ENCODE results near the gene TNFRSF18.

TNFRSF18 gene

DNA sequence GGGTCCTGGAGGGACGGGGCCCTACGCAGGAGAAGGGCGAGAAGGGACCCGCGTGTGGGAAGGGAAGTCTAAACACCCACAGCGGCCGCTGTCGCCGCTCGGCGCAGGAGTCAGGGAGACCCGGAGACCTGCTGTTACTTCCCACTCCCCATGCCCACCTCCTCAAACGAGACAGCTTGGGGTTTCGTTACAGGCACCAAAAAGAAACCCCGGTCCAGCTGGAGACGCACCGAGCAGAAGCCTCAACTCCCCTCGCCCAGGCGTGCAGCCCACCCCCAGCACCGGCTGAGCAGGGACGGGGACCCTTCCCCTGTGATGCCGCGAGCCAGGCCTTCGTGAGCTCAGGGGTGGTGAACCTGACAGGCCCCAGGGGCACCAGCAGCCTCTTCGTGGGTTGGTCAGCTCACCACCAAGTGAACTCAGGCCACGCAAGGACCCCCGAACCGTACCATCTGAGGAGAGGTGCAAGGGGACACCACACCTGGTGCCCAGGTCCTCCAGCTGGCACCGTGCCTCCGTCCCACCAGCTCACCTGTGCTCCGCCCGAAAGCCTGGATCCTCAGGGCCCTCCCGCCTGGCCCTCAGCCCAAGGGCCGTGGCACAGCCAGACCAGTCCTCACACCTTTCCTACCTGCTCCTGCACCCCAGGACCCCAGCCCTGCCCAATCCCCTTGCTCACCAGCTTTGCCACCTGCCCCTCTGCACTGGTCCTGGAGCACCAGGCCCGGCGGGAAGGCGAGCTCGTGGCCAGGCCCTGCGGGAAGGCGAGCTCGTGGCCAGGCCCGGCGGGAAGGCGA, 20.4 kb upstream of the TNFRSF18 start:
- no peak for DNase-seq

DNA sequence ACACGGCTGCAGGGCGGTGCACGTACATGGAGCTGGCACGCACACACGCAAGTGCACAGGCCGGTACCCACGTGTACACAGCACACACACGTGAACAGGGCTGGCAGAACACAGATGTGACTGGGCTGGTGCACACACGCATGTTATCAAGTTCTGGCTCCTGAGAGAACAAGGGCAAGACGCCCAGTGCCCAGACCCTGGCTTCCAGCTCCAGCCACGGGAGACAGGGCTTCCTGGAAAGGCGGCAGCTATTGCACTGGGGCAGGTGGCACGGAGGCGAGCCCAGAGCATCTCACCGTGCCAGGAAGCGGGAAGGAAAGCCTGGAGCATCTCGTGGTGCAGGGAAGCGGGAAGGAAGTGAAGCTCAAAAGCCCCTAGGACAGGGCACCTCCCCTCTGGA, 19.5 kb upstream of the TNFRSF18 start:
- DNase-seq = no peak

DNA sequence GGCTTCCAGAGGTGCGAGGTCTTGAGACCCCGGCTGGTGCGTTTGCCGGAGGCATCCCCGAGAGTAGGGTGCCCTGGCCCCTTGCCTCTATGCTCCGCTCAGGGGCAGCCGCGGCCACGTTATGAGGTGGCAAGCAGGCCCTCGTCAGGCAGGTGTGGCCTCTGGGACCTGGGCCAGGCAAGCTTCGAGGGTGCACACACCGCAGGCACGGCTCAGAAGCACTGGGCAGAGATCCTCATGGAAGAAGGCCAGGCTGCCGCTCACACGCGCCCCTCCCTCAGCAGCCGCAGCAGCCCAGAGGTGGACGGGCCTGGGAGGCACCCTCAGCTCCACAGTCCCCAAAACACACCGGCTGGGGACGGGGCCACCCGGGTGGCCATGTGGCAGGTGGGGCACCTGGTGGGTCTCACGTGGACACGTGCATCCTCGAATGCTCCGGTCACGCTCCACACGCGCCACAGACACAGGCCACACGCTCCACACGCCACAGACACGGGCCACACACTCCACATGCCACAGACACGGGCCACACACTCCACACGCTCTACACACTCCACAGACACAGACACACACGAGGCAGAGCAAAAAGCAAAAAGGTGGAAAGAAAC, 18.9 kb upstream of the TNFRSF18 start:
- no peak for DNase-seq

DNA sequence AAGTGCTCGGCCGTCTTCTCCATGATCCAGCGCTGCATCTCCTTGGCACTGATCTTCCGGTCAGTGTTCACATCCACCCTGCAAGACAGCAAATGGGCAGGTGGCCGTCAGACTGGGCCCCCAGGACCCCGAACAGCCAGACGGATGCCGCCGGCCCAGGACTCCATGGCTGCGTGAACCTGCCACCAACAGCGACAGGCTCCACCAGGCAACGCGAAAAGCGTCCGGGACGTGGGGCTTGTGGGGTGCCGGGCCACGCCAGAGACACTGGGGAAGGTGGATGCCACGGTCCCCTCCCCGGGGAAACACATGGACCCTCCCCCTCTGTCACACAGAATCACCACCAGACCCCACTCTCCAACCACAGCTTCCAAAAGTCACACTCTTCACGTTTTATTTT, 17.5 kb upstream of the TNFRSF18 start:
- DNase-seq = no peak

DNA sequence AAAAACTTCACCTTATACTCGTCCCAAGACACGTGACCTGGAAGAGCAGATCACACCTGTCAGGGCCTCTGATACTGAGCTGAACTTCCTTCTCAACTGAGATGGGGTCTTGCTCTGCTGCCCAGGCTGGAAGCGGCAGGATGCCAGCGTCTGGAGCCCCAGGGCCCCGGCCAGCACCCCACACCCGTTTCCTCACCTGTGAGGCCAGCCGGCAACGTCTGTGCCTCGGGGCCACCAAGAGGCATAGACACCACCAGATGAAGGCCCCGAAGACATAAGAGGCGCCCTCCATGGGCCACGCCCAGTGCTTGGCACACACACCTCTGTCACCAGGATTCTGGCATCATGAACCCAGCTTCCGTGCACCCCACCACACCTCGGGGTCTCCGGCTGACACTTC, 16.9 kb upstream of the TNFRSF18 start:
- DNase-seq = no peak

DNA sequence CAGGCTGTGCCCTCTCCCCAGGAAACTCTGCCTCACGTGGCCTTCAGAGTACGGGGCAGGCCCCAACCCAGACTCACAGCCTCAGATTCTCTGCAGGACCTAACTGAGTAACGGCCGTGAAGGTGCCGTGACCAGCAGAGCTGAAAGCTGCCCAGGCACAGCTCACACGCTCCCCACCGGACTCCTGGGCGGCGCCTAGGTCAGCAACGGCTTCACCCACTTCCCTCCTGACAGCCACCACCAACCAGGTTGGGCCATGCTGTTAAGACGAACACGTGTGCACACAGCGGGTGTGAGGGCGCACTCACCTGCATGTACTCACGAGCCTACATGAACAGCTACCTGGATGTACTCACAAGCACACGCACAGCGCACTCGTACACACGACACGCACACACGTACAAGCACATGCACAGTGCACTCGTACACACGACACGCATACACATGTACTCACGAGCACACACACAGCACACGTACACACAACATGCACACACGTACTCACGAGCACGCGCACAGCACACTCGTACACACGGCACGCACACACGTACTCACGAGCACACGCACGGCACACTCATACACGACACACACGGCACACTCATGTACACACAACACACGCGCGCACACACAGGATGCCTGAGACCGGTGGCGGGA, 16.3 kb upstream of the TNFRSF18 start:
- no peak for DNase-seq

DNA sequence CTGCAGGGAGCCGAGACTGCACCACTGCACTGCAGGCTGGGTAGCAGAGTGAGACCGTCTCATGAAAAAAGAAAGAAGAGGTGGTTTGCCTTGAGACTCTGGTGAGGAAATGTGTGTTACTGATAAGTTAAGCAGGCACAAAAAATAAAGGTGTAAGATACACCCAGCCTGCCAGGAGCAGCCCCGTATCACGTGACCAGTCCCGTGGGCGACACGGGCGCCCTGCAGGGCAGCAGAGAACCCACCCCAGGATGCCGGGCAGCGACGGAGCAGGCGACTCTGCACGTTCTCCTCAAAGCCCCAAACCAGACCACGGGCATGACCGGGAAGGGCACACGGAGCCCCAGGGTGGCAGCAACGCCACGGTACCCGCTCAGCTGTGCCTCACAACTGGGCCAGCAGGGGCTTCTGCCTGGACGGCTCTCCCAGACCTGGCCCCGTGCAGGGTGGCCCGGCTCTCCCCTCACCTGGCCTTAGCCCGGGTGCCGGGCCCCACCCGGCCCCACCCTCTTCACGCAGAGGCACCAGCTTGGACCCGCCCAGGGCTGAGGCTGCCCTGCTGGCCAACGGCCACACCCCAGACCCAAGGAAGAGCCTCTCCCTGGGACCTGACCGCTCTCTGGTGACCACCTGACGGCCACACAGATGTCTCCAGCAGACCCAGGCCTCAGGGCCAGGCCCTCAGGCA, 15.6 kb upstream of the TNFRSF18 start:
- no peak for DNase-seq

DNA sequence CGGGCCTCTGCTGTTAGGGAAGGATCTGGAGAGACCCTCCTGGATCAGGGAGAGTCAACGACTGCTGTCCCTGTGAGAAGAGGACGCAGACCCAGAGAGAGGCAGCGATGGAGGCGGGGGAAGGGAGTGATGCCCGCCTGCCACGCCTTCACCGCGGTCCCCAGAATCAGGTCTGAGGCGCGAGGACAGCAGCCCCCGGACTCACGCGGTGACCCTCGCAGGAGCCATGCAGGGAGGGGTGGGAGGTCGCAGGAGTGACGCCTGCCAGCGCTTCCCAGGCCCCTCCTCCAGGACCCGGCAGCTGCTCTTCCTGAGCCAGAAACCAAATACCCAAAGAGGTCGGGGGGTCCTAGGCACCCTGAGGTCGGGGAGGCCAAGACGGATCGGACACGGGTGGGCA, 13.8 kb upstream of the TNFRSF18 start:
- no peak for DNase-seq

DNA sequence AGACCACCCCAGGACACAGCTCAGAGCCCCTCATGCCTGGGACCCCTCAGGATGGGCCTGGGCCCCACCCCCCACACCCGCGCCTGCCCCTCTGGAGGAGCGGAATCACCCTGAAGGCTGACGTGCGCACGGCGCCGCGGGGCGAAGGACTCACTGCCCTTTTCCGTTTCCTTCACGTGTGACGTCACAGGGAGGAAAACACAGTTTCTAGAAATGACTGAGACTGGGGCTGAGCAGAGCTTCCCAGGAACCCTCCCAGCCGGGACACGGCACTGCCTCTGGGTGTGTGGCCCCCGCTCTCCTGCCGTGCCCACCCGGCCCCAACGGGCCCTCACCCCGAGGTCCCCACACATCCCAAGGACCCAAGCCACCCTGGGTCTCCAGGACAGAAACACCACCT, 12.9 kb upstream of the TNFRSF18 start:
- peak; percentile 61 to 71 for DNase-seq

DNA sequence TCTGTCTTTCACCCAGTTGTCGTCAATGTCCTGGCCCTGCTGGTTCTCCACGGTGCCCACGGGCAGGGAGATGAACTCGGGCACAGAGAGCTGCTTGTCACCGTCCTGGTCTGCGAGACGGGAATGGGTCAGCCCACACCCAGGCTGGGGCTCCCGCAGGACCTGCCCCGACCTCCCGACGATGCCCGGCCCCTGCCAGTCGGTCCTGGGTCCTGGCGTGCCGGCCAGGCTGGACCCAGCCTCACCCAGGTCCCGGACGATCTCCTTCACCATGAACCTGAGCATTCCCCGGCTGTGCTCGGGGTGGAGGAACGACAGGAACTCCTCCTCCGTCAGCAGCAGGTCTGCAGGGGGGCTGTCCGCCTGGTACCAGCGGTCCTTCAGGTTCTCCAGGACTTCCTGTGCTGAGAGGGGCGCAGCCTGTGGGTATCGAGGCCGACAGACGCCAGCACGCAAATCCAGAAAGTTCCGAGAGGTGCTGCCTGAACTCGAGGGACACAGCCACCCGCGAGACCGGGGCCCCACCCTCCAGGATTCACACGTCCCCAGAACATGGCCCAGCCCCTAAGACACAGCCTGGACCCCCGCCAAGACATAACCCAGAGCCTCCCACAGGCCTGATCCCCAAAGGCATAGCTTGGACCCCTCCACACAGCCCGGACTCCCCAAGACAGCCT, 12.3 kb upstream of the TNFRSF18 start:
- no peak for DNase-seq

DNA sequence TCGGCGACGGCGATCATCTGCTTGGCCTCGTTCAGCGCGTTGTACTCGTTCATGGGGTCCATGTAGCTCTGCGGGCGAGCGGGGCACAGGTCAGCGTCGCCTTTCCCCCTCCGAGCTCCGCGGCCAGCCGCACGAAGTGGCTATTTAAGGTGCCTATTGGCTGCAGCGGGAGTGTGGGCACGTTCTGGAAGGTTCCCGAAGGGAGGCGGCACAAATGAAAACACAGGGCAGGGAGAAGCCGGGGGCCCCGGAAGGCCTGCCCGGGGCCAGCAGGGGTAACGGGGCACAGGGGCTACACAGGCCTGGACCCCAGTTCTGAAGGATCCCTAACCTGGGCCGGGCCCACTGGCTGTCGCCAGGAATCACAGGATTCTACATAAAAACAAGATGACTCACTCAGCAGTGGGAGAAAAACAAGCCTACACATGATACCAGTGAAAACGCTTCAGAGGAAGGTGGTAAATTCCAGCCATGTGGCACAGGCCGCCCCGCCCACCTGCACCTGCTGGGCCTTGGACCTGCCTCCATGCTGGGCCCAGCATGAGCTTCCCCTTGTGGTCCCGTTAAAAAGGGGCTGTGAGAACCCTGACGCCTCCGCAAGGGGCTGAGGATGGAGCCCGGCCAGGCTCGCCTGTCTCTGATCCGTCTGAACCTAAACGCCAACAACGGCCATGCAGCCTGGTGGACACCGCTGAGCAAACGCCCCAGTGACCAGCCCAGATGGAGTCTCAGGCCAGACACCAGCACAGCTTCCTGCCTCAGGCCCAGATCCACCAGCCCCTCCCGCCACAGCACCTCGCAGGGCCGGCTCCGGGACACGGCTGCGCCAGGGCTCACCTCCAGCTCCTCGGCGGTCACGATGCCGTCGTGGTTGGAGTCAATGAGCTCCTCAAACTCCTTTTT, 11.5 kb upstream of the TNFRSF18 start:
- peak; percentile 56 to 65 for DNase-seq

DNA sequence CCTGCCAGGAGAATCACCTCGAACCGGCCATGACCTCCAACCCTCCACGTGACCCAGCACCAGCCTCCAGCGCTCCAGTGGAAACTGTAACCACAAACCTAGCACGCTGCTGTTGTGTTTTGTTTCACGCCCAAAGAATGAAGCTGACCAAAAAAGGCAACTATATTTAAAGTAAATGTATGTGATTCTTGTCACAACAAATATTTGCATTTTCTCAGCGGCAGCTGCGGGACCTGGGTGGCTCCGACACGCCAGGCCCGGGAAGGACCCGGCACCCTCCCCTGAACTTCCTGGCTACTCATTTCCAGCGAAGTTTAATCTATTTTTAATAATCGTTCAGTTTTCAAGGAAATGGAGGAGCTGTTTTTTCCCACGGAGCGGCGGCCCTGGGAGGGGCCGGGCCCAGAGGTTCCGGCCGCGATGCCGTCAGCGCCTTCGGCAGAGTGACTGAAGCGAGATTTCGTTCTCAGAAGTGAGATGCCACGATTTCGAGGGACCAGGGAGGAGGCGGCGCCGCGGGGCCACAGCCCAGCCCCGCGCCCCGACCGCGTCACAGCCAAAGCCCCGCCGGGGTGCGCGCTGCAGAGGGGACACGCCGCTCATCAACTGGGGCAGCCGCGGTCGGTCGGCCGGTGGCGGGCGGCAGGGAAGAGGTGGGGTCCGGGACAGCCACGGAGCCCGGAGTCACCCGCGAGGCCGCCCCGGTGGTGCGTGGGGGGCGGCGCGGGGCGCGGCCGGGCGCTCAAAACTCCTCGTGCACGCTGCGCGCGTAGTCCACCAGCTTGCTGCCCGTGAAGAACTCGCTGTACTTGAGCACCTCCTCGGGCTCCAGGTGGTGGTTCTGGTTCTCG, 10.6 kb upstream of the TNFRSF18 start:
- peak; percentile 55 to 66 for DNase-seq

DNA sequence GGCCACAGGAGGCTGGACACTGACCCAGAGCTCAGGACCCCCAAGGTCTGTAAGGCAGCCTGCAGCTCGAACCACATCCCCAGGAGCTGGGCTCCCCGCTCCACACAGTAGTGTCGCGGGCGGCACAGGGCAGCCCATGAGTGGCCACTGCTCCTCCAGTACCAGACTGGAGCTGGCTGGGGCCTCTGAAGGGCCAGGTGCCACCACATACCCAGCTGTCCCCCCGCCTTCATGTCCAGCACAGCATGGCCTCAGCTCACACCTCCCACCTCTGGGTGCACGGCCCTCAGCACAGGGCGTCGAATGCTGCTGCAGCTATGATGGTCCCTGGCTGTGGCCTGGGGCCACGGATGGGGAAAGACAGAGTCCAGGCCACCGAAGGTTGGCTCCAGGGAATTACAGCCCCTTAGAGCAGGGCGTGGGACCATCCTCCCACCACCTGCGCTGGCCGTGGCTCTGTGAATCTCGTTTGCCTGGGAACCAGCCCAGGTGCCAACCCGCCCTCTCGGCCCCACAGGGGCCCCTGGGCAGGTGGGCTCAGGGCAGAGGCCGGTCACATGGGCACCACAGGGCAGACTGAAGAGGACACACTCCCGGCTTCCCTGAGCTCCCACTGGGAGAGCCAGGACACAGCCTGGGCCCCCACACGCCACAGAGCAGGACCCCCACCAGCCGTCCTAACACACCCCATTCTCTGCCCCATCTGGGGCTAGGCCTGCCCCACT, 9.7 kb upstream of the TNFRSF18 start:
- no peak for DNase-seq

DNA sequence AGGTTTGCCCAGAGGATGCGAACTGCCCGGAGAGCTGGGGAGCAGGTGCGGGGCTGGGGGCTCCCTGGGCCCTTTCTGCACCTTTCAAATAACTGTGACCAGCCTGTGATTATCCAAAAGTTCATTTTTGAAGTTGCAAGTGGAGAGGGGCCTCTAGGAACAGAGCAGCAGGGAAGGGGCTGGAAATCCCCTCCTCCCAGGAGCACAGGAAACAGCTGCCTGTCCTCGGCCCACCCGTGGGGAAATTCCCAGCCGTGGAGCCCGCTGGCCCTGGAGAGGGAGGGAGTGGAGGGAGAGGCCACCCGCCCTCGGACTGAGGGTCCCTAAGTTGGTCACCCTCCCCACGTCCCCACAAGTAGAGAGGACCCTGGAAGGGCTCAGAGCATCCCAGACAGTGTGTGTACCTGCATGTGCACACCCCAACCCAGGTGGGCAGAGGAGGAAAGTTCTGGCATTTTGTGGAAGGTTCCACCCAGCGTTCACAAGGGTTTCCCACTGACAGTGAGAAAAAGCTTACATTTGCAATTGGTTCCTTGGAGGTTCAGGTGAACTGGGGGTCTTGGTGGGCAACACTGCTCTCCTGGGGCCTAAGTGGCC, 8.8 kb upstream of the TNFRSF18 start:
- DNase-seq = no peak

DNA sequence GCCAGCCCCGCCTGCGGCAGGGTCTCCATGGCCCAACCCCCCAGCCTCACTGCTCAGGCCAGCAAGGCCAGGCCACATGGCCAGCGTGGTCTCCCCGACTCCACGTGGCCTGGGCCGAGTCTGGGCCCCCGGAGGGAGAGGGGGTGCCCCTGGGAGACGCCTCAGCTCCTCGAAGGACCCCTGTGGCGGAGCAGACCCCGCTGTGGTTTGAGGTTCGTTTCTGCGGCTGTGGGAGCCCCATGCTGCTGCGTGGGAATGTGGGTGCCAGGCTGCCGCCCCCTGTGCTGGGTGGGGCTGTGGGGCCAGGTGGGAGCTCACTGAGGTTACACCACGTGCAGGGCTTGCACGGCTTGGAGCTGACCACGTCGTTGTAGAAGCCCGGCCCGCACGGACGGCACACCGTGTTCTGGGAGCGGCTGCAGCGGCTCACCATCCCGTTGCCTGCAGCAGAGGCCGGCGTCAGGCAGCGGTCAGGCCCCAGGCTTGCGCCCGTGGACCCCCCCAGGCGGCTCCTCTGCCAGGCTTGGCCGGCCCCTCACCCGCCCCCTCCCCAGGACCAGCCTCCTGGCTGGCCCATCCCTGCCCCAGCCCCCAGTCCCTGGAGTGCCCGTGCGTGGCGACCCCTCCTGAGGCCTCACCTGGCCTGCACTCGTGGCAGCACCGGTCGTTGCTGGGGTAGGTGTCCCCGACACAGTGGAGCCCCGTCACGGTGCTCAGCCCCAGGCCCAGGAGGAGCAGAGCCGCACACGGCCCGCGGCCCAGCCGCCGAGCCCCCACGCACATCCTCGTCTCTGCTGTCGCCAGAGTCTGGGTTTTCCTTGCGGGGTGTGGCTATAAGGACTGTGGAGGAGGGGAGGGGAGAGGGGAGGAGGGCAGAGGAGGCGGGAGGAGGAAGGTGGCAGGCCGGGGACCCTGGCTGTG, 7.2 kb upstream of the TNFRSF18 start, which contains the start of gene TNFRSF4:
TSS of gene TNFRSF4 (minus strand) at position 809 of the 921 bp plus-strand sequence. CDS start at position 783, 26 bp downstream.
- DNase-seq = peak; percentile 62 to 72

DNA sequence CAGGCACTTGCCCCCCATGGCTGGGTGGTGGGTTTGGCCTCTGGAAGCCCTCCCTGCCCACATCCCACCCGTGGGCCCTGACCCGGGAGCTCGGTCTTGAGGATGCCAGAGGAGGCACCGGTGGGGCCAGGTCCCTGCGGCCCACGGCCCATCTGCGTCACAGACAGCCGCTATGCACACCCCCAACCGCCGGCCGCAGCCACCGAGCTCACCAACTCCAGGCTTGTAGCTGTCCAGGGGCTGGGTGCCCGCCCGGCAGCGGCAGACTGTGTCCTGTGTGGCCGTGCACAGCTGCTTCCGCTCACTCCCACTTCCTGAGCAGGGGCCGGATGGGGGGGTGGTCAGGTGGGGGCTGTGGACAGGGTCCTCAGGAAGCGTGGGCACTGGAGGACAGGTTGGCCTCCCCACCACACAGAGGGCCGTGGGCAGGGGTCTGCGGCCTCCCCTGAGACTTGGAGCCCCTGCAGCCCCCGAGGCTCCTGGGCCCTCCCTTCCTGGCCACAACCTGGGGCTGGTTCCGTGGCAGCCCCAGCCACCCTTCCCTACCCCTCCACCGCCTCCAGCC, 6.5 kb upstream of the TNFRSF18 start:
- DNase-seq = peak in 1 of 2 experiments; percentile 35

DNA sequence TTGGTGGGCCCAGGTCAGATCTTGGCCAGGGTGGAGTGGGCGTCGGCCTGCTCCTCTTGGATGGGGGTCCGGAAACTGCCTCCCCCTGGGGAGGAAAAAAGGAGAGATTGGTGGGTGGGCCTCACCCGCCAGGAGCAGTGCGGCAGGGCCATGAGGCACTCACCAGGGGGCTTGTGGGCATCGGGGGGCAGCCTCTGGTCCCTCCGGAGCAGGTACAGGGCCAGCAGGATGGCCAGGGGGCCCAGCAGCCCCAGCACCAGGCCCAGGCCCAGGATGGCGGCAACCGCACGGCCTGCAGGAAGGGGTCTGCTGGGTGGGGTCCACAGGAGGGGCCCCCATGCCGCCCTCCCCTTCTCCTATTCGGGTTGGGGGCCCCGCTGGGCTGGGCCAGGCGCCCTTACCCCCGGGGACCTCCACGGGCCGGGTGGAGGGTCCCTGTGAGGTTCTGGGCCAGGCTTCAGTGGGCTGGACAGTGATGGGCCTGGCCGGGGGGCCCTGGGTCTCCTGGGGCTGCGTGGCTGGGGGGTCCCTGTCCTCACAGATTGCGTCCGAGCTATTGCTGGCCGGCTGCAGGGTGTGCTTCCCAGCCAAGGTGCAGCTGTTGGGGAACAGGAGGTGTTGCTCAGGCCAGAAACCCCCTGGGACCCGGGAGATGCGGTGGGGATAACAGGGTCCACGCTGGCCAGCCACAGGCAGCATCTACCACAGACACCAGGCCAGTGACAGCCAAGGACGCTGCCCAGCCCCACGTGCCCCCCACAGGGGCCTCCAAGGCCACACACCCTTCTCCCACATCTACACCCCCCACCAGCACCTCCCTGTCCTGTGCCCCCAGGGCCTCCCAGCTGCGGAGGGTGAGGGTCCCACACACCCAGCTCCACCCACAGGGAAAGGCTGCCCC, 5.4 kb upstream of the TNFRSF18 start:
- peak in 1 of 2 experiments; percentile 1 for DNase-seq

Measured in activated CD4-positive, alpha-beta T cell treated with anti-CD3 and anti-CD28 coated beads, Interleukin-2, amount 50 U/mL, for 4 hours (primary cell).